HG02943 (cell line): ENCODE results near the gene MRPS14.
"Not testable (repeated sequence)": the region's sequence is repeated elsewhere in the genome, so short reads cannot be mapped to it uniquely, and the experiment has no call there.

Experiments
- ATAC-seq: cut with Tn5 transposase; IDR thresholded peaks from one replicate; pipeline ENCODE4 v1.9.1; 2021; ENCODE audit warnings: mild to moderate bottlenecking, low read depth, moderate library complexity; ENCODE audit not compliant: unreplicated experiment

Gene MRPS14

DNA sequence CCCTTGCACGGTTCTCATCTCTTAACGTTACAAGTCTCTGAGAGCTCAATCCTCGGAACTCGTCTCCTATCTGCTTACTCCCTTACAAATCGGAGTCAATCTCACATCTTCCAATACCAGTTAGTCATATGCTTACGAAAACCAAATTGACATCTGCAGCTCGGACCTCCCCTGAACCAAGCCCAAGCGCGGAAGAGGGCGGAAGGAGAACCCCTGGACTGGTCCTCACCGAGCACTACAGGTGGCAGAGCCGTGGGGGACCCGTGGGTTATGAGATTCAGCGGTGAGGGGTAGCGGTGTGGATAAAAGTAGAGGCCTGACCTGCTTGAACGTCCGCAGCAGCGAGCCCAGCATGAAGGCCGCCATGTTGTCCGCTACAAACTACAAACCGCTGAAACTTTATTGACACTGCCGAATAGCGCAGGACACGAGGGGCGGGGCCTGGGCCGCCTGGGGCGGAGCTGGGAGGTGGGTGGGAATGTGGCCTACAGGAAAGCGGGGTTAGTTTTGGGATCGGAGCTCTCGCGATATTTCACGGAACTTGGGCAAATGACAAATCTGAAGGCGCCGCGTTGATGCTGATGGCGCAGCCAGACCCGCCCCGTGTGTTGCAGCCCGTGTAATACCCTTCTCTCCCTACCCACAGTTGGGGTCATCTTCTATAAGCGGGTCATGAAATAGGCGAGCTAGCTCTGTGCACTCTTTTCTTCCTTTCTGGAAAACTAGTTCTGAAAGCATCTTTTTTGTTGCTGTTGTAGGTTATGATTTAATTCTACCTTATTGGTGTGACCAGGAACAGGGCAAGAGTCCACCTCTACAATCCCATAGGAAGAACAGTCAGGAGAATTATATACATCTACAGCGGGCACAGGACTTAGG, at the start of gene MRPS14:
TSS of gene MRPS14 (minus strand) at position 383 of the 879 bp plus-strand sequence. CDS start at position 366, 17 bp downstream.
- peak; percentile 90 for ATAC-seq

- ATAC-seq: peak; percentile 64
Measured at GRCh38 chr1:175072099-175072951, 49.1 kb upstream of the MRPS14 start.

DNA sequence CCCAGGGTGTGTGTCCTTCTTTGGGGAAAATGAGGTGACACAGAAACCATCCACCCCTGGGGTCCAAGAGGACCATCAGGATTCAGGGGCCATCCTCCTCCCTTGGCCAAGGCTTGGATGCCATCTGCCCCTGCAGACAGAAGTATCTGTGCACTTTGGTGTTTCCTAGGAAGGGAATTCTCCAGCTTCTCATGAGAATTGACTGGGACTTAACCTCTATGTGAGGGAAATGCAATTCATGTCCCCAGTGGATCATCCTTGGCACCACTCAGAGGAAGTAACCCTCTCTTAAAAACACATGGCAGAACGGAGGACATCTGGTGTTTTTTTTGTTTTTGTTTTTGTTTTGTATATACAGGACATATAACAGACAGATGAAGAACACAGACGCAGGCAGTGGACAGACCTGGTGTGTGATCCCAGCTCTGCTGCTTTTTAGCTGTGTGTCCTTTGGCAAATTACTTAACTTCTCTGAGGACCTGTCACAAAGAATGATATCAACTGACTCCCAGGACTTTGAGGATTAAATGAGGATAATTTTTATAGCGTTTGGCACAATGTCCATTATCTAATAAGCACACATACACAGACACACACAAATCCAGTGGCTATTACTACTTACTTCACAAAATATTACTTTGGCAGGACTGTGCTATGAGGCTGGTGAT, 48.2 kb upstream of the MRPS14 start:
- ATAC-seq: no peak

- no peak for ATAC-seq
Measured at GRCh38 chr1:175070818-175071217, 47.6 kb upstream of the MRPS14 start.

DNA sequence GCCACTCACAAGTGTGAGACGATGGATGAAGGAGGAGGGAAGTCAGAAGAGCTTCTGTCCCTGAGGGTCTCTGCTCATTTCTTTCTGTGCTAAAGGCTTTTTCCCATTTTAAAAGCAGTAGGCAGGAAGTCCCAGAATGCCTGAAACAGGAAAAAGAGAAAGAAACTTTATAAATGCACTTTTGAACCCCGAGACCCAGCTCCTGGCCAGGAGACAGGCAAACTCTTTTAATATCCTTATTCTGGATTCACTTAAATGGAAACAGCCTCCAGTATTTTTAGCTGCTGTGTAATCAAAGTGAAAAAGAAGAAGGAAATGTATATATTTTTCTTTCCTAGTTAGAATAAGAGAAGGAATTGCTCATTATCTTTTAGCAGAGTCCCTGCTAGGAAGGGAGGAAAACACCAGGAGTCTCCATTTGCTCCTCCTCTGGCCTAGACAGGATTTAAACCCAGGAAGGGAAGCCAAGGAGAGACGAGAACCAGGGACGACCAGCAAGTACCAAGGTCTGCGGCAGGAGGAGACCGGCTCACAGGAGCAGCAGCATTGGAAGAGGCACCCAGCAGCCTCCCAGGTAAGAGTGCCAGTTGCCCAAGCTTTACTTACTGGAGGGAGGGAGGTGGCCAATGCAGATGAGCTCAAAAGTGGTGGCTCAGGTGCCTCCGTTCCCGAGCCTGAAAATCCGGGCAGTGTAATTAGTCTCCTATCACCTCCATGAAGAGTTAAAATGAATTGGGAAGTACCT, 44.3 kb upstream of the MRPS14 start, which contains the start of gene TNN:
TSS of gene TNN (plus strand) at position 472 of the 745 bp plus-strand sequence. CDS start 9,586 bp downstream, outside the sequence.
- ATAC-seq: no peak

GRCh38 chr1:175062858-175063257, 39.6 kb upstream of the MRPS14 start:
- ATAC-seq: no peak

DNA sequence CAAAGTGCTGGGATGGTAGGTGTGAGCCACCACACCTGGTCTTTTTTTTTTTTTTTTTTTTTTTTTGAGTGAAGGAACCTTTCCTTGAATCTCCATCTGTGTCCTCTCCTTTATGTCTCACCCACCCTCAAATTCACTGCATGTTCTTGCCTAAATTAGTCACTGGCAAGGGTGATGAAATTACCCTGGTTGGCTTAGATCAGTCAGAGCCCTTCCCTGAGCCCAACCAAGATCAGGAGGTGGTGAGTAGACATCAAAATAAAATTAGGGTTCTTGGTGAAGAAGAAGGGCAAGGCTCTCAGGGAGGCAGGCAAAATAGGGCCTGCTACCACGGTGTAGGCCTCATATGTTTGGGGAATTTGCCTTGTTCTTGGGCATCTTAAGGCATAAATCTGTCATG, 39.1 kb upstream of the MRPS14 start:
- ATAC-seq: no peak

- ATAC-seq: no peak
Measured at GRCh38 chr1:175054736-175055135, 31.5 kb upstream of the MRPS14 start.

DNA sequence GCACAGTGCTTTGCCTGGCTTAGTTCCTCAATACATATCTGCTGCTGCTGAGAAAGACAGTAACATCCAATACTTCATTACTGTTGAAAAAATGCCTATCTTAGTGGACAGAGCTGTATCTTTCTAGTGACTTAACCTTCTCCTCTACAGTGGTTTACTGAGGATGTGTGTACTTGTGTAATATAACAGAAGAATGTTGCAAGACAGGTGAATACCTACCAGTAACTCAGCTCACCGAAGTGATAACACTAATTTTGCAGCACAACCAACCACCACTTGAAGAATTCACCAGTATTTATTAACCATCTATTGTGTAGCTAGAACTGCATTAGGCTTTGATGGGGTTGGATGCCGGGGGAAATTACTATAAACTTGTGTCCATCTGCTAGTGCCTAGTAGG, 27.8 kb upstream of the MRPS14 start:
- no peak for ATAC-seq

DNA sequence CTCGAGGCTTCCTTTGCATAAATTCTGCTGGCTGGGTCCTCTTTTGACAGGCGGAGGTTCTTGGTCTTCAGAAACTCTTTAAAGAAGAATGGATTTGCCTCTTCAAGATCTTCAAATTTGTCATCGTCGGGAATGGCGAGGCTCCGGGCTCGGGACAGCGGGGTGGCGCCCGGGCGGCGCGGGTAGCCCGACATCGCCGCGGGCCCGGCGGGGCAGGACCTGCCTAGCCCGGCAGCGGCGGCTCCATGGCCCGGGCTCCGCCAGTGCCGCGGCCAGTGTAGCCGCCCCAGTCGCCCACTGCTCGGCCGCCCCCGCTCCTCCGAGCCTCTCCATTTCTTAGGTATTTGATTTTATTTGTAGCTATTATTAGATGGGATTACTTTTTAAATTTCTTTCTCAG, 22.3 kb upstream of the MRPS14 start:
- ATAC-seq: no peak

- ATAC-seq: no peak
Measured at GRCh38 chr1:175045097-175045496, 21.9 kb upstream of the MRPS14 start.

- not testable (repeated sequence) for ATAC-seq
Measured at GRCh38 chr1:175044591-175044990, 21.4 kb upstream of the MRPS14 start.

- ATAC-seq: no peak
Measured at GRCh38 chr1:175043824-175044223, 20.6 kb upstream of the MRPS14 start.

- no peak for ATAC-seq
Measured at GRCh38 chr1:175042650-175043049, 19.4 kb upstream of the MRPS14 start.

GRCh38 chr1:175040324-175040879, 17.2 kb upstream of the MRPS14 start:
- no peak for ATAC-seq

DNA sequence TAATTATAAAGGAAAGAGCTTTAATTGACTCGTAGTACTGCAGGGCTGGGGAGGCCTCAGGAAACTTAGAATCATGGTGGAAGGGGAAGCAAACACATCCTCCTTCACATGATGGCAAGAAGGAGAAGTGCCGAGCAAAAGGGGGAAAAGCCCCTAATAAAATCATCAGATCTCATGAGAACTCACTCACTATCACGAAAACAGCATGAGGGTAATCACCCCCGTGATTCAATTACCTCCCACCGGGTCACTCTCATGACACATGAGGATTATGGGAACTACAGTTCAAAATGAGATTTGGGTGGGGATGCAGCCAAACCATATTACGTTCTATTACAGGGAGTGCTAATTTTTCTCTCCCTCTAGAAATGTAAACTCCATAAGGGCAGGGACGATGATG, 14.2 kb upstream of the MRPS14 start:
- no peak for ATAC-seq

- ATAC-seq: no peak
Measured at GRCh38 chr1:175036476-175036875, 13.3 kb upstream of the MRPS14 start.

GRCh38 chr1:175035865-175036264, 12.6 kb upstream of the MRPS14 start:
- ATAC-seq: no peak

- ATAC-seq: no peak
Measured at GRCh38 chr1:175034775-175035174, 11.6 kb upstream of the MRPS14 start.

DNA sequence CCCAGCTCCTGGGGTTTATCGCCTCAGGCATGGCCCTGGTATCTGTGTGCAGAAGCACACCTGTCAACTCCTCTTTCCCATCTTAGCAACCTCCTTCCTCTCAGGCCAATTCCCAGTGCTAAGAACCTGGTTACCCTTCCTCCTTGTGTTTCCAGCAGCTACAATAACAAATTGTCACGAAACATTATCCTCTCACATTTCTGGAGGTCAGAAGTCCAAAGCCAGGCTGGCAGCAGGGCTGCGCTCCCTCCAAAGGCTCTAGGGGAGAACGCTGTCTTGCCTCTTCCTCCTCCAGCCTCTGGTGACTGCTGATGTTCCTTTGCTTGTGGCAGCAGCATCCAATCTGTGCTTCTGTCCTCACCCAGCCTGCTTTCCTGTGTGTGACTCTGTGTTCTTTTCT, 10.7 kb upstream of the MRPS14 start:
- no peak for ATAC-seq
